Testis (tissue), 2 donors: ENCODE measurements around the gene PSMG4.

Source experiments
- CTCF ChIP-seq, 3 experiments: fragments of 450-650 bp in 2 of 3; fragments of 200-600 bp in 1 of 3; sonication (generic) in 1 of 3; IDR thresholded peaks; one replicate each; pipeline ENCODE4 v1.5.1; 2016 to 2019; ENCODE audit warnings: antibody characterized with exemption in 3 of 3, mild to moderate bottlenecking in 2 of 3, moderate library complexity in 1 of 3
- POLR2A ChIP-seq: fragments of 450-650 bp; IDR thresholded peaks from one replicate; pipeline ENCODE4 v1.6.1; 2017; ENCODE audit warnings: antibody characterized with exemption, mild to moderate bottlenecking, moderate library complexity

GRCh38 chr6:3233904-3234303 is 24.8 kb upstream of the PSMG4 start:
- no peak for TF ChIP-seq CTCF (IDR thresholded peaks at IDR 0.05)
- no peak for TF ChIP-seq POLR2A
